C4-2B (cell line): ENCODE data around the gene ZG16B.

Source experiments
- CTCF ChIP-seq: fragments of 450-650 bp; conservative IDR thresholded peaks from 2 replicates; pipeline ENCODE4 v1.5.1; 2017; ENCODE audit warnings: mild to moderate bottlenecking
- ZFX ChIP-seq: fragments of 450-650 bp; IDR thresholded peaks from 2 replicates; pipeline ENCODE4 v1.6.1; 2017

GRCh38 chr16:2859686-2860265, 29.7 kb downstream of the ZG16B start:
- TF ChIP-seq CTCF (no peak), ZFX (no peak)
